HEK293 (cell line): ENCODE data around the gene AMOTL1.

Experiments
- CTCF ChIA-PET: fragments of 350-600 bp; formaldehyde crosslinking; extraction: SDS; loops from one replicate; lab custom pipeline; 2021; ENCODE audit warnings: antibody characterized with exemption; lab: Yijun Ruan, JAX
- POLR2A ChIA-PET: fragments of 300-600 bp; formaldehyde crosslinking; extraction: SDS; loops from one replicate; lab custom pipeline; 2020; ENCODE audit warnings: antibody characterized with exemption, inconsistent platforms; lab: Yijun Ruan, JAX
- H3K27ac ChIP-seq: fragments of 200-500 bp; sonication (Bioruptor generic); 2 replicates; pipeline ENCODE4 v1.5.1; 2014; ENCODE audit warnings: low read depth, low read length, control low read depth, inconsistent platforms; ENCODE audit errors: extremely low read depth
- H3K36me3 ChIP-seq, 2 experiments: fragments of 200-500 bp in 1 of 2; sonication (Bioruptor generic) in 1 of 2; 1 replicate in 1 of 2; 2 replicates in 1 of 2; pipeline ENCODE4 v1.5.1; 2014 to 2017; ENCODE audit warnings: inconsistent platforms in 2 of 2, low read length in 2 of 2; ENCODE audit not compliant: control insufficient read depth in 2 of 2, insufficient read depth in 1 of 2
- H3K4me1 ChIP-seq: fragments of 200-500 bp; sonication (Bioruptor generic); 2 replicates; pipeline ENCODE4 v1.5.1; 2014; ENCODE audit warnings: mild to moderate bottlenecking, low read length, inconsistent platforms; ENCODE audit not compliant: control insufficient read depth, insufficient read depth
- H3K4me3 ChIP-seq: 2 replicates; pipeline ENCODE4 v1.5.1; 2011; ENCODE audit warnings: low read depth, mild to moderate bottlenecking, control low read depth, low read length, moderate library complexity
- H3K9me3 ChIP-seq: fragments of 200-500 bp; sonication (Bioruptor generic); 2 replicates; pipeline ENCODE4 v1.5.1; 2014; ENCODE audit warnings: low read depth, low read length, inconsistent platforms; ENCODE audit not compliant: control insufficient read depth, insufficient read depth
- BCL11B ChIP-seq: fragments of 450-650 bp; formaldehyde crosslinking; IDR thresholded peaks from 2 replicates; pipeline ENCODE4 v1.5.1; 2016; ENCODE audit warnings: low read depth, missing biosample characterization, missing genetic modification characterization
- PRDM2 ChIP-seq: fragments of 450-650 bp; formaldehyde crosslinking; IDR thresholded peaks from 2 replicates; pipeline ENCODE4 v1.5.1; 2016; ENCODE audit warnings: missing biosample characterization, missing genetic modification characterization, borderline replicate concordance
- SCRT1 ChIP-seq: fragments of 450-650 bp; formaldehyde crosslinking; IDR thresholded peaks from 2 replicates; pipeline ENCODE4 v1.5.1; 2016; ENCODE audit warnings: missing biosample characterization, missing genetic modification characterization, borderline replicate concordance
- TRIM28 ChIP-seq: IDR thresholded peaks from 2 replicates; pipeline ENCODE4 v1.6.1; 2011; ENCODE audit warnings: low read length, control low read depth, borderline replicate concordance
- ZBTB11 ChIP-seq: fragments of 450-650 bp; formaldehyde crosslinking; conservative IDR thresholded peaks from 2 replicates; pipeline ENCODE4 v1.5.1; 2016; ENCODE audit warnings: low read depth, missing biosample characterization, missing genetic modification characterization
- ZFP69B ChIP-seq: fragments of 450-650 bp; formaldehyde crosslinking; IDR thresholded peaks from 2 replicates; pipeline ENCODE4 v1.5.1; 2016; ENCODE audit warnings: missing biosample characterization, missing genetic modification characterization
- ZNF18 ChIP-seq: fragments of 450-650 bp; formaldehyde crosslinking; IDR thresholded peaks from 2 replicates; pipeline ENCODE4 v1.5.1; 2016; ENCODE audit warnings: missing biosample characterization, missing genetic modification characterization
- ZNF239 ChIP-seq: fragments of 450-650 bp; formaldehyde crosslinking; IDR thresholded peaks from 2 replicates; pipeline ENCODE4 v1.5.1; 2016; ENCODE audit warnings: missing biosample characterization, missing genetic modification characterization
- ZNF391 ChIP-seq: fragments of 450-650 bp; formaldehyde crosslinking; IDR thresholded peaks from 2 replicates; pipeline ENCODE4 v1.5.1; 2016; ENCODE audit warnings: low read depth, missing biosample characterization, missing genetic modification characterization, borderline replicate concordance
- ZNF514 ChIP-seq: fragments of 450-650 bp; formaldehyde crosslinking; IDR thresholded peaks from 2 replicates; pipeline ENCODE4 v1.5.1; 2016; ENCODE audit warnings: missing biosample characterization, missing genetic modification characterization
- ZNF600 ChIP-seq: fragments of 450-650 bp; formaldehyde crosslinking; IDR thresholded peaks from 2 replicates; pipeline ENCODE4 v1.5.1; 2016; ENCODE audit warnings: missing biosample characterization, missing genetic modification characterization
- ZNF624 ChIP-seq: fragments of 450-650 bp; formaldehyde crosslinking; IDR thresholded peaks from 2 replicates; pipeline ENCODE4 v1.5.1; 2017; ENCODE audit warnings: missing biosample characterization, missing genetic modification characterization
- ZNF664 ChIP-seq: fragments of 450-650 bp; formaldehyde crosslinking; IDR thresholded peaks from 2 replicates; pipeline ENCODE4 v1.5.1; 2016; ENCODE audit warnings: missing biosample characterization, missing genetic modification characterization
- ZNF692 ChIP-seq: fragments of 450-650 bp; formaldehyde crosslinking; IDR thresholded peaks from 2 replicates; pipeline ENCODE4 v1.5.1; 2016; ENCODE audit warnings: missing biosample characterization, missing genetic modification characterization

Gene AMOTL1

GRCh38 chr11:94794287-94795168 is 26.4 kb downstream of the AMOTL1 start:
- TF ChIP-seq ZBTB11 (tag by site-specific recombination) (peak; percentile 61; the same call in 1 of the 2 replicates), ZNF239 (tag by site-specific recombination) (no peak), PRDM2 (tag by site-specific recombination) (no peak), SCRT1 (no peak), ZNF692 (0 out of 2 replicates have a peak, but pooled peaks have one; percentile 14), ZFP69B (no peak), ZNF514 (tag by site-specific recombination) (no peak), ZNF600 (tag by site-specific recombination) (peak; percentile 28; the same call in 1 of the 2 replicates), TRIM28 (peak; percentile 57; the same call in 1 of the 2 replicates), ZNF624 (no peak), ZNF664 (tag by site-specific recombination) (peak; percentile 69; the same call in 1 of the 2 replicates), ZNF18 (tag by site-specific recombination) (peak; percentile 88), ZNF391 (tag by site-specific recombination) (no peak), BCL11B (tag by site-specific recombination) (no peak)
- Histone ChIP-seq H3K27ac (no peak overlapping the region), H3K4me1 (peaks cover 14% of the 10 kb centered on the region; the same call in 1 of the 2 replicates), H3K36me3 (peaks cover 0 to 16% of the 10 kb centered on the region in 2 experiments; a peak in 1 of 3 replicates), H3K9me3 (no peaks in the 10 kb centered on the region), H3K4me3 (no peak overlapping the region)
- CTCF ChIA-PET, result interaction anchor here (0.7 to 1.7 kb wide), 5 partner anchors 8 to 171 kb away, joined by 3 to 9 read pairs (median 3); no protein-coding TSS in a partner anchor
- POLR2A ChIA-PET, result interaction anchor here (1.1 to 1.5 kb wide), 2 partner anchors 26 to 95 kb away, joined by 3 to 5 read pairs; partner anchors contain the start of gene AMOTL1
